ENCODE measurements around the gene C4orf50. TPM values are rescaled to one million over a fixed set of nuclear protein-coding genes. Genes with fewer than 3 reads are reported as not detected.

Gene C4orf50
- total RNA-seq, 1 experiment from 2014 or later: 0.07 TPM

GRCh38 chr4:5921101-5921980 is 96.9 kb downstream of the C4orf50 start:
- in situ Hi-C loops (cut with HindIII; ENCODE audit: low pct_unique_long_range_greater_than_20kb, low sequenced_read_pairs): no loop called here
- DNase-seq (ENCODE audit: low read depth): no peak

- in situ Hi-C loops (cut with HindIII; ENCODE audit: low pct_unique_long_range_greater_than_20kb, low sequenced_read_pairs): no loop called here
- no peak for DNase-seq (ENCODE audit: low read depth)
Observed at GRCh38 chr4:5919571-5919970, 98.7 kb downstream of the C4orf50 start.

GRCh38 chr4:5919044-5919443 is 99.2 kb downstream of the C4orf50 start:
- DNase-seq (ENCODE audit: low read depth): no peak
- in situ Hi-C loops (cut with HindIII; ENCODE audit: low pct_unique_long_range_greater_than_20kb, low sequenced_read_pairs): no loop called here

GRCh38 chr4:5918331-5918985 is 99.8 kb downstream of the C4orf50 start:
- in situ Hi-C loops (cut with HindIII; ENCODE audit: low pct_unique_long_range_greater_than_20kb, low sequenced_read_pairs): no loop called here
- DNase-seq (ENCODE audit: low read depth): no peak

- in situ Hi-C loops (cut with HindIII; ENCODE audit: low pct_unique_long_range_greater_than_20kb, low sequenced_read_pairs): no loop called here
Observed at GRCh38 chr4:5917672-5918071, 100.6 kb downstream of the C4orf50 start.

GRCh38 chr4:5916229-5916628 is 102.0 kb downstream of the C4orf50 start:
- no peak for DNase-seq (ENCODE audit: low read depth)
- in situ Hi-C loops (cut with HindIII; ENCODE audit: low pct_unique_long_range_greater_than_20kb, low sequenced_read_pairs): no loop called here

More at GRCh38 chr4:5917672-5918071, 100.6 kb downstream of the C4orf50 start:
- no peak for DNase-seq (ENCODE audit: low read depth)

GRCh38 chr4:5913454-5913853 is 104.8 kb downstream of the C4orf50 start:
- DNase-seq (ENCODE audit: low read depth): no peak
- in situ Hi-C loops (cut with HindIII; ENCODE audit: low pct_unique_long_range_greater_than_20kb, low sequenced_read_pairs): no loop called here

- in situ Hi-C loops (cut with HindIII; ENCODE audit: low pct_unique_long_range_greater_than_20kb, low sequenced_read_pairs): no loop called here
- DNase-seq (ENCODE audit: low read depth): no peak
Observed at GRCh38 chr4:5912614-5913019, 105.6 kb downstream of the C4orf50 start.

- in situ Hi-C loops (cut with HindIII; ENCODE audit: low pct_unique_long_range_greater_than_20kb, low sequenced_read_pairs): no loop called here
- DNase-seq (ENCODE audit: low read depth): no peak
Observed at GRCh38 chr4:5908876-5909427, 109.3 kb downstream of the C4orf50 start.

GRCh38 chr4:5906191-5906590 is 112.0 kb downstream of the C4orf50 start:
- no peak for DNase-seq (ENCODE audit: low read depth)
- in situ Hi-C loops (cut with HindIII; ENCODE audit: low pct_unique_long_range_greater_than_20kb, low sequenced_read_pairs): no loop called here

GRCh38 chr4:5905714-5906113 is 112.5 kb downstream of the C4orf50 start:
- no peak for DNase-seq (ENCODE audit: low read depth)
- in situ Hi-C loops (cut with HindIII; ENCODE audit: low pct_unique_long_range_greater_than_20kb, low sequenced_read_pairs): no loop called here

- no peak for DNase-seq (ENCODE audit: low read depth)
- in situ Hi-C loops (cut with HindIII; ENCODE audit: low pct_unique_long_range_greater_than_20kb, low sequenced_read_pairs): no loop called here
Observed at GRCh38 chr4:5900844-5901243, 117.4 kb downstream of the C4orf50 start.

GRCh38 chr4:5899881-5900280 is 118.3 kb downstream of the C4orf50 start:
- in situ Hi-C loops (cut with HindIII; ENCODE audit: low pct_unique_long_range_greater_than_20kb, low sequenced_read_pairs): no loop called here
- DNase-seq (ENCODE audit: low read depth): no peak

GRCh38 chr4:5899396-5899795 is 118.8 kb downstream of the C4orf50 start:
- in situ Hi-C loops (cut with HindIII; ENCODE audit: low pct_unique_long_range_greater_than_20kb, low sequenced_read_pairs): no loop called here
- no peak for DNase-seq (ENCODE audit: low read depth)

GRCh38 chr4:5897674-5898073 is 120.6 kb downstream of the C4orf50 start:
- in situ Hi-C loops (cut with HindIII; ENCODE audit: low pct_unique_long_range_greater_than_20kb, low sequenced_read_pairs): no loop called here

GRCh38 chr4:5895287-5895686 is 122.9 kb downstream of the C4orf50 start:
- DNase-seq (ENCODE audit: low read depth): no peak
- in situ Hi-C loops (cut with HindIII; ENCODE audit: low pct_unique_long_range_greater_than_20kb, low sequenced_read_pairs): no loop called here

More at GRCh38 chr4:5897674-5898073, 120.6 kb downstream of the C4orf50 start:
- DNase-seq (ENCODE audit: low read depth): no peak

GRCh38 chr4:5894266-5894665 is 124.0 kb downstream of the C4orf50 start:
- no peak for DNase-seq (ENCODE audit: low read depth)
- in situ Hi-C loops (cut with HindIII; ENCODE audit: low pct_unique_long_range_greater_than_20kb, low sequenced_read_pairs): no loop called here

- no peak for DNase-seq (ENCODE audit: low read depth)
- in situ Hi-C loops (cut with HindIII; ENCODE audit: low pct_unique_long_range_greater_than_20kb, low sequenced_read_pairs): no loop called here
Observed at GRCh38 chr4:5893591-5893990, 124.6 kb downstream of the C4orf50 start.

GRCh38 chr4:5893004-5893580 is 125.1 kb downstream of the C4orf50 start, which contains the start of gene CRMP1:
Gene CRMP1, minus strand, starts transcription at chr4:5893086. Its CDS starts 117 bp downstream, at chr4:5892969.
- no peak for DNase-seq (ENCODE audit: low read depth)
- in situ Hi-C loops (cut with HindIII; ENCODE audit: low pct_unique_long_range_greater_than_20kb, low sequenced_read_pairs): no loop called here

Data from Caki2 (cell line).